AG04449 (cell line): ENCODE results near the gene CNN1.
"Not testable (repeated sequence)": the region's sequence is repeated elsewhere in the genome, so short reads cannot be mapped to it uniquely, and the experiment has no call there.

Experiments
- CTCF ChIA-PET: fragments of 350-600 bp; formaldehyde crosslinking; extraction: SDS; loops from one replicate; lab custom pipeline; 2021; ENCODE audit warnings: antibody characterized with exemption; lab: Yijun Ruan, JAX
- POLR2A ChIA-PET: fragments of 400-600, 350-600 bp; formaldehyde crosslinking; extraction: SDS; loops from one replicate; lab custom pipeline; 2020; ENCODE audit warnings: antibody characterized with exemption, inconsistent platforms; lab: Yijun Ruan, JAX
- DNase-seq: peaks from one replicate; pipeline ENCODE4 v3.0.0-alpha.2; 2010; ENCODE audit warnings: low read depth, low spot score
- H3K4me3 ChIP-seq: 2 replicates; pipeline ENCODE4 v1.5.1; 2011; ENCODE audit warnings: low read depth, mild to moderate bottlenecking, control low read depth, low read length
- TF ChIP-seq, protein P1 (sequence below): IDR thresholded peaks from one replicate; pipeline ENCODE4 v1.5.1; 2011; ENCODE audit warnings: mild to moderate bottlenecking, moderate library complexity, low read length, control low read depth, inconsistent platforms; ENCODE audit not compliant: insufficient read depth; ENCODE audit errors: missing control alignments

Gene CNN1

GRCh38 chr19:11556634-11557420 lies 18.2 kb downstream of the CNN1 start:
- CTCF ChIA-PET, result interaction anchor here (0.9 to 2.3 kb wide), 4 partner anchors 13 to 74 kb away, joined by 3 to 12 read pairs (median 4); no protein-coding TSS in a partner anchor
- H3K4me3 ChIP-seq, result no peak overlapping the region
- DNase-seq, result no peak
- POLR2A ChIA-PET, result no interaction called here
- TF ChIP-seq, protein P1, sequence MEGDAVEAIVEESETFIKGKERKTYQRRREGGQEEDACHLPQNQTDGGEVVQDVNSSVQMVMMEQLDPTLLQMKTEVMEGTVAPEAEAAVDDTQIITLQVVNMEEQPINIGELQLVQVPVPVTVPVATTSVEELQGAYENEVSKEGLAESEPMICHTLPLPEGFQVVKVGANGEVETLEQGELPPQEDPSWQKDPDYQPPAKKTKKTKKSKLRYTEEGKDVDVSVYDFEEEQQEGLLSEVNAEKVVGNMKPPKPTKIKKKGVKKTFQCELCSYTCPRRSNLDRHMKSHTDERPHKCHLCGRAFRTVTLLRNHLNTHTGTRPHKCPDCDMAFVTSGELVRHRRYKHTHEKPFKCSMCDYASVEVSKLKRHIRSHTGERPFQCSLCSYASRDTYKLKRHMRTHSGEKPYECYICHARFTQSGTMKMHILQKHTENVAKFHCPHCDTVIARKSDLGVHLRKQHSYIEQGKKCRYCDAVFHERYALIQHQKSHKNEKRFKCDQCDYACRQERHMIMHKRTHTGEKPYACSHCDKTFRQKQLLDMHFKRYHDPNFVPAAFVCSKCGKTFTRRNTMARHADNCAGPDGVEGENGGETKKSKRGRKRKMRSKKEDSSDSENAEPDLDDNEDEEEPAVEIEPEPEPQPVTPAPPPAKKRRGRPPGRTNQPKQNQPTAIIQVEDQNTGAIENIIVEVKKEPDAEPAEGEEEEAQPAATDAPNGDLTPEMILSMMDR, result no peak

DNA sequence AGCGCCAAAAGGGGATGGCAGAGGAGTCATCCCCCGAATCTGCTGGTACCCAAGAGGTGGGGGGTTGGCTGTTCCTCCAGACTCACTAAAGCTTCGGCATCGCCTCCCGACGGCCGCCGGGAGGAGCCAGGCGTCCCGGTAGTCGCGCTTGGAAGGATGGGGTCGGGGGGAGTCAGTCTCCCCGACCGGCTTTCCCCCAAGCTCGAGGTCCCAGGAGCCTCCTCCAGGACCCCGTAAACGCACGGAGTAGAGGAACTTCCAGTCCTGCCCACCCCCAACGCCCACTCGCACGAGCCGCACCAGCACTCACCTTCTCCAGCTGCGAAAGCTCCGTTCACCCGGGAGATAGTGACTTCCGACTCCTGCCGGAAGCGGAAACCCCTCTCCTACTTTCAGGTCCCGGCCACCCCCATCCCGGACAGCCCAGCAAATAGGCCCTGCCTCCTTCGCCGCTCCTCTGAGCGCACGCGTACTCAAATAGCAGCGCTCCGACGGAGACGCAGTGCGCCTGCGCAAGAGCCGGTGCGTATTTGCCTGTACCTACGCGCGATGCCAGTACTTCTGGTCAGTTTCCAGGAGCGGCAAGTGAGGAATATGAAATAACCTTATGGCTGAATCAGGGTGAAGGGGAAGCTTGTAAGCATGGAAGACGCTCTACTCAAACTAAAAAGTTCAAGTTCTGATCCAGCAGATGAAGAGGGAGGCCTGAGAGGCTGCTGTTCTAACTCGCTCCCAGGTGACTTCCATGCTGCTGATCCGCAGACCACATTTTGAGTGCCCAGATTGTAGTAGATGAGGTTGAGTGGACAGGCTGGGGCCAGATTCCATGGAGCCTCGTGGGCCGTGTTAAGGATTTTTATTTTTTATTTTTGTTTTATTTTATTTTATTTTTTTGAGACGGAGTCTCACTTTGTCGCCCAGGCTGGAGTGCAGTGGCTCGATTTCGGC lies 20.5 kb downstream of the CNN1 start, which contains the start of gene ELOF1:
ELOF1 (minus strand) TSS at position 350 of the 948 bp plus-strand sequence. CDS start 4,883 bp downstream, outside the sequence.
- TF ChIP-seq, protein P1, result peak; percentile 37
- ChIA-PET POLR2A (interaction anchor here (1.2 kb wide), 1 partner anchor 21 kb away, joined by 4 read pairs; the partner anchor contains the start of gene CNN1), CTCF (interaction anchor here (0.8 to 7.0 kb wide), 13 partner anchors 10 to 265 kb away, joined by 3 to 123 read pairs (median 4); partner anchors contain the start of genes ACP5 and CNN1)

GRCh38 chr19:11560404-11561051 lies 21.9 kb downstream of the CNN1 start:
- TF ChIP-seq, protein P1, result peak; percentile 57
- no peak for DNase-seq
- H3K4me3 ChIP-seq, result no peak overlapping the region
- POLR2A ChIA-PET, result no interaction called here
- CTCF ChIA-PET, result interaction anchor here (0.6 to 7.0 kb wide), 17 partner anchors 9 to 140 kb away, joined by 3 to 123 read pairs (median 5); partner anchors contain the start of genes ACP5 and CNN1

More for the DNA sequence above, 20.5 kb downstream of the CNN1 start, which contains the start of gene ELOF1:
- DNase-seq, result peak; percentile 79
- peak within 1 kb of the TSS; percentile 87 for H3K4me3 ChIP-seq

DNA sequence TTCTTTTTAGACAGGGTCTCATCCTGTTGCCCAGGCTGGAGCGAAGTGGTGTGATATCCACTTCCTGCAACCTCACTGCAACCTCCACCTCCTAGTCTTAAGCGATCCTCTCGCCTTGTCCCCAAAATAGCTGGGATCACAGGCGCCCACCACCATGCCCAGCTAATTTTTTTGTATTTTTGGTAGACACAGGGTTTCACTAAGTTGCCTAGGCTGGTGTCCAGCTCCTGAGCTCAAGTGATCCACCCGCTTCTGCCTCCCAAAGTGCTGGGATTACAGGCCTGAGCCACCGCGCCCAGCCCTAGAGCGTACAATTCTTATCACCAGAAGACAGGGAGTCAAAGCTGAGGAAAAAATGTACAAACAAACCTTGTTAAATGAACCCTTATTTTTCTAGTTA lies 24.9 kb downstream of the CNN1 start:
- no peak for DNase-seq
- TF ChIP-seq, protein P1, result no peak
- POLR2A ChIA-PET, result no interaction called here
- H3K4me3 ChIP-seq, result no peak overlapping the region
- CTCF ChIA-PET, result interaction anchor here (0.8 to 7.0 kb wide), 2 partner anchors 17 to 27 kb away, joined by 3 to 123 read pairs; partner anchors contain the start of gene ACP5

- H3K4me3 ChIP-seq, POLR2A ChIA-PET, DNase-seq: not testable (repeated sequence)
- CTCF ChIA-PET, result interaction anchor here (0.8 to 7.0 kb wide), 2 partner anchors 16 to 28 kb away, joined by 3 to 123 read pairs; partner anchors contain the start of gene ACP5
Observed at GRCh38 chr19:11564082-11564807, 25.6 kb downstream of the CNN1 start.

- CTCF ChIA-PET, H3K4me3 ChIP-seq, DNase-seq, POLR2A ChIA-PET: not testable (repeated sequence)
Observed at GRCh38 chr19:11565649-11565980, 27.0 kb downstream of the CNN1 start.
